GM10266 (cell line): ENCODE results near the gene PRPF38A.

Experiments
- DNase-seq: peaks from one replicate; pipeline ENCODE4 v3.0.0; 2012; ENCODE audit errors: extremely low spot score
- CTCF ChIP-seq: IDR thresholded peaks from 2 replicates; pipeline ENCODE4 v1.5.1; 2012; ENCODE audit warnings: mild to moderate bottlenecking, low read depth; ENCODE audit not compliant: control insufficient read depth, insufficient read depth; ENCODE audit errors: missing control alignments

The PRPF38A gene

GRCh38 chr1:52359676-52360594, 44.5 kb upstream of the PRPF38A start:
- TF ChIP-seq CTCF: no peak
- DNase-seq: no peak

GRCh38 chr1:52360595-52360968, 43.8 kb upstream of the PRPF38A start:
- TF ChIP-seq CTCF: no peak
- DNase-seq: no peak

GRCh38 chr1:52364235-52364839, 40.1 kb upstream of the PRPF38A start:
- TF ChIP-seq CTCF: no peak
- no peak for DNase-seq

GRCh38 chr1:52365071-52365745, 39.2 kb upstream of the PRPF38A start:
- no peak for TF ChIP-seq CTCF
- peak; percentile 36 for DNase-seq

- TF ChIP-seq CTCF: no peak
- peak; percentile 100 for DNase-seq
Measured at GRCh38 chr1:52365746-52366516, 38.5 kb upstream of the PRPF38A start, which contains the start of gene CC2D1B. Gene CC2D1B (minus strand): TSS chr1:52366205. CDS start chr1:52364620, 1,585 bp downstream.

GRCh38 chr1:52366517-52366827, 37.9 kb upstream of the PRPF38A start:
- TF ChIP-seq CTCF: no peak
- no peak for DNase-seq
